ENCODE results near the gene SCAF8. TPM values are rescaled to one million over a fixed set of nuclear protein-coding genes. Genes with fewer than 3 reads are reported as not detected.

Gene SCAF8
- total and polyA plus RNA-seq, 9 of the 15 experiments (the other 6 are each of a cell fraction or from before 2014, with no cell fraction given), result 10.5 to 46.6 (median 23.2) TPM

- TF ChIP-seq ZNF561 (CRISPR knock-in tag; conservative IDR thresholded peaks at IDR 0.05), result no peak
- TF ChIP-seq, protein P1, sequence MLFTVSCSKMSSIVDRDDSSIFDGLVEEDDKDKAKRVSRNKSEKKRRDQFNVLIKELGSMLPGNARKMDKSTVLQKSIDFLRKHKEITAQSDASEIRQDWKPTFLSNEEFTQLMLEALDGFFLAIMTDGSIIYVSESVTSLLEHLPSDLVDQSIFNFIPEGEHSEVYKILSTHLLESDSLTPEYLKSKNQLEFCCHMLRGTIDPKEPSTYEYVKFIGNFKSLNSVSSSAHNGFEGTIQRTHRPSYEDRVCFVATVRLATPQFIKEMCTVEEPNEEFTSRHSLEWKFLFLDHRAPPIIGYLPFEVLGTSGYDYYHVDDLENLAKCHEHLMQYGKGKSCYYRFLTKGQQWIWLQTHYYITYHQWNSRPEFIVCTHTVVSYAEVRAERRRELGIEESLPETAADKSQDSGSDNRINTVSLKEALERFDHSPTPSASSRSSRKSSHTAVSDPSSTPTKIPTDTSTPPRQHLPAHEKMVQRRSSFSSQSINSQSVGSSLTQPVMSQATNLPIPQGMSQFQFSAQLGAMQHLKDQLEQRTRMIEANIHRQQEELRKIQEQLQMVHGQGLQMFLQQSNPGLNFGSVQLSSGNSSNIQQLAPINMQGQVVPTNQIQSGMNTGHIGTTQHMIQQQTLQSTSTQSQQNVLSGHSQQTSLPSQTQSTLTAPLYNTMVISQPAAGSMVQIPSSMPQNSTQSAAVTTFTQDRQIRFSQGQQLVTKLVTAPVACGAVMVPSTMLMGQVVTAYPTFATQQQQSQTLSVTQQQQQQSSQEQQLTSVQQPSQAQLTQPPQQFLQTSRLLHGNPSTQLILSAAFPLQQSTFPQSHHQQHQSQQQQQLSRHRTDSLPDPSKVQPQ (CRISPR knock-in tag; IDR thresholded peaks at IDR 0.05; ENCODE audit: borderline replicate concordance), result no peak
- TF ChIP-seq, protein P2, sequence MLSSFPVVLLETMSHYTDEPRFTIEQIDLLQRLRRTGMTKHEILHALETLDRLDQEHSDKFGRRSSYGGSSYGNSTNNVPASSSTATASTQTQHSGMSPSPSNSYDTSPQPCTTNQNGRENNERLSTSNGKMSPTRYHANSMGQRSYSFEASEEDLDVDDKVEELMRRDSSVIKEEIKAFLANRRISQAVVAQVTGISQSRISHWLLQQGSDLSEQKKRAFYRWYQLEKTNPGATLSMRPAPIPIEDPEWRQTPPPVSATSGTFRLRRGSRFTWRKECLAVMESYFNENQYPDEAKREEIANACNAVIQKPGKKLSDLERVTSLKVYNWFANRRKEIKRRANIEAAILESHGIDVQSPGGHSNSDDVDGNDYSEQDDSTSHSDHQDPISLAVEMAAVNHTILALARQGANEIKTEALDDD (IDR thresholded peaks at IDR 0.05), result no peak
- no peak for TF ChIP-seq KLF10 (CRISPR knock-in tag; IDR thresholded peaks at IDR 0.05)
- peak; percentile 98 for TF ChIP-seq ZFX (CRISPR knock-in tag; IDR thresholded peaks at IDR 0.05)
- no peak for TF ChIP-seq NELFE (IDR thresholded peaks at IDR 0.05; ENCODE audit: insufficient read depth, insufficient read length)
- TF ChIP-seq, protein P3, sequence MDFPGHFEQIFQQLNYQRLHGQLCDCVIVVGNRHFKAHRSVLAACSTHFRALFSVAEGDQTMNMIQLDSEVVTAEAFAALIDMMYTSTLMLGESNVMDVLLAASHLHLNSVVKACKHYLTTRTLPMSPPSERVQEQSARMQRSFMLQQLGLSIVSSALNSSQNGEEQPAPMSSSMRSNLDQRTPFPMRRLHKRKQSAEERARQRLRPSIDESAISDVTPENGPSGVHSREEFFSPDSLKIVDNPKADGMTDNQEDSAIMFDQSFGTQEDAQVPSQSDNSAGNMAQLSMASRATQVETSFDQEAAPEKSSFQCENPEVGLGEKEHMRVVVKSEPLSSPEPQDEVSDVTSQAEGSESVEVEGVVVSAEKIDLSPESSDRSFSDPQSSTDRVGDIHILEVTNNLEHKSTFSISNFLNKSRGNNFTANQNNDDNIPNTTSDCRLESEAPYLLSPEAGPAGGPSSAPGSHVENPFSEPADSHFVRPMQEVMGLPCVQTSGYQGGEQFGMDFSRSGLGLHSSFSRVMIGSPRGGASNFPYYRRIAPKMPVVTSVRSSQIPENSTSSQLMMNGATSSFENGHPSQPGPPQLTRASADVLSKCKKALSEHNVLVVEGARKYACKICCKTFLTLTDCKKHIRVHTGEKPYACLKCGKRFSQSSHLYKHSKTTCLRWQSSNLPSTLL (IDR thresholded peaks at IDR 0.05), result no peak
- no peak for TF ChIP-seq XRCC3 (IDR thresholded peaks at IDR 0.05)
- TF ChIP-seq HNRNPUL1 (IDR thresholded peaks at IDR 0.05; ENCODE audit: low read length), result no peak
- no peak for TF ChIP-seq NCOA1 (IDR thresholded peaks at IDR 0.05; ENCODE audit: low read depth)
- TF ChIP-seq, protein P4, sequence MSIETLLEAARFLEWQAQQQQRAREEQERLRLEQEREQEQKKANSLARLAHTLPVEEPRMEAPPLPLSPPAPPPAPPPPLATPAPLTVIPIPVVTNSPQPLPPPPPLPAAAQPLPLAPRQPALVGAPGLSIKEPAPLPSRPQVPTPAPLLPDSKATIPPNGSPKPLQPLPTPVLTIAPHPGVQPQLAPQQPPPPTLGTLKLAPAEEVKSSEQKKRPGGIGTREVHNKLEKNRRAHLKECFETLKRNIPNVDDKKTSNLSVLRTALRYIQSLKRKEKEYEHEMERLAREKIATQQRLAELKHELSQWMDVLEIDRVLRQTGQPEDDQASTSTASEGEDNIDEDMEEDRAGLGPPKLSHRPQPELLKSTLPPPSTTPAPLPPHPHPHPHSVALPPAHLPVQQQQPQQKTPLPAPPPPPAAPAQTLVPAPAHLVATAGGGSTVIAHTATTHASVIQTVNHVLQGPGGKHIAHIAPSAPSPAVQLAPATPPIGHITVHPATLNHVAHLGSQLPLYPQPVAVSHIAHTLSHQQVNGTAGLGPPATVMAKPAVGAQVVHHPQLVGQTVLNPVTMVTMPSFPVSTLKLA (conservative IDR thresholded peaks at IDR 0.05), result peak; percentile 45 to 82; a peak in 3 of 4 replicates
- peak; percentile 65; the same call in 1 of the 2 replicates for TF ChIP-seq THAP7 (CRISPR knock-in tag; IDR thresholded peaks at IDR 0.05)
- TF ChIP-seq HDAC1 (IDR thresholded peaks at IDR 0.05), result peak in 1 of 2 experiments; percentile 36; a peak in 2 of 4 replicates
- TF ChIP-seq, protein P5, sequence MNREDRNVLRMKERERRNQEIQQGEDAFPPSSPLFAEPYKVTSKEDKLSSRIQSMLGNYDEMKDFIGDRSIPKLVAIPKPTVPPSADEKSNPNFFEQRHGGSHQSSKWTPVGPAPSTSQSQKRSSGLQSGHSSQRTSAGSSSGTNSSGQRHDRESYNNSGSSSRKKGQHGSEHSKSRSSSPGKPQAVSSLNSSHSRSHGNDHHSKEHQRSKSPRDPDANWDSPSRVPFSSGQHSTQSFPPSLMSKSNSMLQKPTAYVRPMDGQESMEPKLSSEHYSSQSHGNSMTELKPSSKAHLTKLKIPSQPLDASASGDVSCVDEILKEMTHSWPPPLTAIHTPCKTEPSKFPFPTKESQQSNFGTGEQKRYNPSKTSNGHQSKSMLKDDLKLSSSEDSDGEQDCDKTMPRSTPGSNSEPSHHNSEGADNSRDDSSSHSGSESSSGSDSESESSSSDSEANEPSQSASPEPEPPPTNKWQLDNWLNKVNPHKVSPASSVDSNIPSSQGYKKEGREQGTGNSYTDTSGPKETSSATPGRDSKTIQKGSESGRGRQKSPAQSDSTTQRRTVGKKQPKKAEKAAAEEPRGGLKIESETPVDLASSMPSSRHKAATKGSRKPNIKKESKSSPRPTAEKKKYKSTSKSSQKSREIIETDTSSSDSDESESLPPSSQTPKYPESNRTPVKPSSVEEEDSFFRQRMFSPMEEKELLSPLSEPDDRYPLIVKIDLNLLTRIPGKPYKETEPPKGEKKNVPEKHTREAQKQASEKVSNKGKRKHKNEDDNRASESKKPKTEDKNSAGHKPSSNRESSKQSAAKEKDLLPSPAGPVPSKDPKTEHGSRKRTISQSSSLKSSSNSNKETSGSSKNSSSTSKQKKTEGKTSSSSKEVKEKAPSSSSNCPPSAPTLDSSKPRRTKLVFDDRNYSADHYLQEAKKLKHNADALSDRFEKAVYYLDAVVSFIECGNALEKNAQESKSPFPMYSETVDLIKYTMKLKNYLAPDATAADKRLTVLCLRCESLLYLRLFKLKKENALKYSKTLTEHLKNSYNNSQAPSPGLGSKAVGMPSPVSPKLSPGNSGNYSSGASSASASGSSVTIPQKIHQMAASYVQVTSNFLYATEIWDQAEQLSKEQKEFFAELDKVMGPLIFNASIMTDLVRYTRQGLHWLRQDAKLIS (CRISPR knock-in tag; IDR thresholded peaks at IDR 0.05), result peak; percentile 93
Measured at GRCh38 chr6:154733626-154734382, 588 bp downstream of the SCAF8 start (continued).

Data from K562 (cell line).